ENCODE measurements around the gene OTUD5.

GRCh38 chrX:48942895-48943294, 14.5 kb downstream of the OTUD5 start:
- TF ChIP-seq CTCF (conservative IDR thresholded peaks at IDR 0.05; ENCODE audit: low read depth, low read length) (no peak), EZH2 (IDR thresholded peaks at IDR 0.05; ENCODE audit: low read length, unreplicated experiment) (no peak)

All from PC-3 (cell line).